Suprapubic skin (tissue), 4 donors: ENCODE data around the gene SHC2. TPM values are rescaled to one million over a fixed set of nuclear protein-coding genes. Genes with fewer than 3 reads are reported as not detected.

Source experiments
- DNase-seq, 2 donors: peaks; one replicate each; pipeline ENCODE4 v3.0.0-alpha.2; 2019; ENCODE audit warnings: low spot score in 2 of 2
- H3K27ac ChIP-seq: fragments of 200-600 bp; sonication (generic); one replicate; pipeline ENCODE4 v1.5.1; 2019
- H3K27me3 ChIP-seq: fragments of 200-600 bp; sonication (generic); one replicate; pipeline ENCODE4 v1.5.1; 2019
- H3K36me3 ChIP-seq: fragments of 200-600 bp; sonication (generic); one replicate; pipeline ENCODE4 v1.5.1; 2019
- H3K4me1 ChIP-seq: fragments of 200-600 bp; sonication (generic); one replicate; pipeline ENCODE4 v1.5.1; 2019
- H3K4me3 ChIP-seq: fragments of 200-600 bp; sonication (generic); one replicate; pipeline ENCODE4 v1.5.1; 2019; ENCODE audit warnings: mild to moderate bottlenecking
- H3K9me3 ChIP-seq: fragments of 200-600 bp; sonication (generic); one replicate; pipeline ENCODE4 v1.5.1; 2019
- EP300 ChIP-seq: sonication (generic); formaldehyde crosslinking; IDR thresholded peaks from one replicate; pipeline ENCODE4 v1.6.1; 2017; ENCODE audit warnings: antibody characterized with exemption
- POLR2A ChIP-seq, 2 donors: fragments of 450-650 bp; IDR thresholded peaks; one replicate each; pipeline ENCODE4 v1.6.1; 2017; ENCODE audit warnings: antibody characterized with exemption in 2 of 2, mild to moderate bottlenecking in 2 of 2, moderate library complexity in 2 of 2
- POLR2AphosphoS5 ChIP-seq, 3 donors: sonication (generic); formaldehyde crosslinking; IDR thresholded peaks; one replicate each; pipeline ENCODE4 v1.6.1; 2017; ENCODE audit warnings: antibody characterized with exemption in 3 of 3
- WGBS: methylation state at CpG from one replicate; pipeline ENCODE4 v1.1.5; 2018; 5-methylcytosine and 5-hydroxymethylcytosine counted together
- total RNA-seq, 4 donors: library from RNA; depleted of rRNA; stranded (reverse); fragments of >200 nt; gene quantifications; one replicate each; pipeline ENCODE4 v1.1.0, GENCODE V29; 2016
- TF ChIP-seq, protein P1 (sequence below), 2 donors: fragments of 200-600 bp in 1 of 2; fragments of 450-650 bp in 1 of 2; sonication (generic) in 1 of 2; IDR thresholded peaks; one replicate each; pipeline ENCODE4 v1.5.1; 2016 to 2019; ENCODE audit warnings: antibody characterized with exemption in 2 of 2, mild to moderate bottlenecking in 1 of 2, moderate library complexity in 1 of 2

The SHC2 gene
- total RNA-seq, 4 donors from 2014 or later, result 16.3 to 40.7 (median 19.6) TPM

DNA sequence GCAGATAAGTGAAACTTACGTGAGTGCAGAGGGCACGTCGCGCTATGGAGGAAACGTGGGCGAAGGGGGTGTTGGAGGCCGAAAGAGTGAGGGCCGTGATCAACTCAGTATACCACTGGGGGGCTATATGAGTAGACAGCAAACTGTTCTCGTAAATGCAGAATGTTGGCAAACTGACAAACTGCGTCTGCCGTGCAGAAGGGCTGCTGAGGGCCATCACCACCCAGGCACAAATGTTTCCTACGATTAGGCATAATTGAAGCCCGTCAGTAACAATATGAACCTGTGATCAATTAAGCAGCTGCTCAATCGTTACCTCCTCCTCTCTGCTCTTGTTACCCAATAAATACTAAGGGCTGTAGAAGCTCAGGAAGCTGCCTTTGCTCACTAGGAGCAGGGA is 18.1 kb upstream of the SHC2 start:
- Histone ChIP-seq H3K27me3 (peaks cover 10% of the 10 kb centered on the region), H3K4me3 (no peak overlapping the region), H3K4me1 (peaks cover 5% of the 10 kb centered on the region), H3K9me3 (no peaks in the 10 kb centered on the region), H3K27ac (no peak overlapping the region), H3K36me3 (no peaks in the 10 kb centered on the region)
- TF ChIP-seq POLR2A (IDR thresholded peaks at IDR 0.05) (no peak), POLR2AphosphoS5 (IDR thresholded peaks at IDR 0.05) (no peak), EP300 (no peak)
- TF ChIP-seq, protein P1, sequence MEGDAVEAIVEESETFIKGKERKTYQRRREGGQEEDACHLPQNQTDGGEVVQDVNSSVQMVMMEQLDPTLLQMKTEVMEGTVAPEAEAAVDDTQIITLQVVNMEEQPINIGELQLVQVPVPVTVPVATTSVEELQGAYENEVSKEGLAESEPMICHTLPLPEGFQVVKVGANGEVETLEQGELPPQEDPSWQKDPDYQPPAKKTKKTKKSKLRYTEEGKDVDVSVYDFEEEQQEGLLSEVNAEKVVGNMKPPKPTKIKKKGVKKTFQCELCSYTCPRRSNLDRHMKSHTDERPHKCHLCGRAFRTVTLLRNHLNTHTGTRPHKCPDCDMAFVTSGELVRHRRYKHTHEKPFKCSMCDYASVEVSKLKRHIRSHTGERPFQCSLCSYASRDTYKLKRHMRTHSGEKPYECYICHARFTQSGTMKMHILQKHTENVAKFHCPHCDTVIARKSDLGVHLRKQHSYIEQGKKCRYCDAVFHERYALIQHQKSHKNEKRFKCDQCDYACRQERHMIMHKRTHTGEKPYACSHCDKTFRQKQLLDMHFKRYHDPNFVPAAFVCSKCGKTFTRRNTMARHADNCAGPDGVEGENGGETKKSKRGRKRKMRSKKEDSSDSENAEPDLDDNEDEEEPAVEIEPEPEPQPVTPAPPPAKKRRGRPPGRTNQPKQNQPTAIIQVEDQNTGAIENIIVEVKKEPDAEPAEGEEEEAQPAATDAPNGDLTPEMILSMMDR (IDR thresholded peaks at IDR 0.05), result no peak
- DNase-seq, result no peak
- 63% methylated on average over 14 of the region's 14 CpGs for WGBS

GRCh38 chr19:478236-478903 is 17.5 kb upstream of the SHC2 start:
- 75% methylated on average over 20 of the region's 26 CpGs for WGBS
- Histone ChIP-seq H3K9me3 (no peaks in the 10 kb centered on the region), H3K27me3 (peaks cover 11% of the 10 kb centered on the region), H3K27ac (no peak overlapping the region), H3K36me3 (no peaks in the 10 kb centered on the region), H3K4me3 (no peak overlapping the region), H3K4me1 (peaks cover 5% of the 10 kb centered on the region)
- TF ChIP-seq POLR2A (IDR thresholded peaks at IDR 0.05), result no peak
- TF ChIP-seq POLR2AphosphoS5 (IDR thresholded peaks at IDR 0.05), result no peak
- TF ChIP-seq EP300, result no peak
- TF ChIP-seq, protein P1 (IDR thresholded peaks at IDR 0.05), result no peak
- no peak for DNase-seq

- H3K36me3 ChIP-seq, result no peaks in the 10 kb centered on the region
- H3K27me3 ChIP-seq, result peaks cover 11% of the 10 kb centered on the region
- no peaks in the 10 kb centered on the region for H3K9me3 ChIP-seq
- H3K4me3 ChIP-seq, result no peak overlapping the region
- H3K4me1 ChIP-seq, result peaks cover 5% of the 10 kb centered on the region
- TF ChIP-seq POLR2A (IDR thresholded peaks at IDR 0.05) (no peak), POLR2AphosphoS5 (IDR thresholded peaks at IDR 0.05) (no peak), EP300 (no peak)
- TF ChIP-seq, protein P1 (IDR thresholded peaks at IDR 0.05), result no peak
- 80% methylated on average over 13 of the region's 13 CpGs for WGBS
- H3K27ac ChIP-seq, result no peak overlapping the region
- no peak for DNase-seq
Observed at GRCh38 chr19:475360-475759, 14.5 kb upstream of the SHC2 start.

- DNase-seq, result no peak
- H3K36me3 ChIP-seq, result no peaks in the 10 kb centered on the region
- TF ChIP-seq, protein P1 (IDR thresholded peaks at IDR 0.05), result no peak
- no peak for TF ChIP-seq POLR2A (IDR thresholded peaks at IDR 0.05)
- no peak for TF ChIP-seq EP300
- TF ChIP-seq POLR2AphosphoS5 (IDR thresholded peaks at IDR 0.05), result no peak
- peaks cover 11% of the 10 kb centered on the region for H3K27me3 ChIP-seq
- no peaks in the 10 kb centered on the region for H3K9me3 ChIP-seq
- H3K27ac ChIP-seq, result no peak overlapping the region
- H3K4me1 ChIP-seq, result no peaks in the 10 kb centered on the region
- H3K4me3 ChIP-seq, result no peak overlapping the region
- 80% methylated on average over 2 of the region's 57 CpGs for WGBS
Observed at GRCh38 chr19:474126-475078, 13.6 kb upstream of the SHC2 start.
